ENCODE results near the gene NPAS3. TPM values are rescaled to one million over a fixed set of nuclear protein-coding genes. Genes with fewer than 3 reads are reported as not detected.

Gene NPAS3
- total RNA-seq, 1 donor from 2014 or later: 1.6 TPM

DNA sequence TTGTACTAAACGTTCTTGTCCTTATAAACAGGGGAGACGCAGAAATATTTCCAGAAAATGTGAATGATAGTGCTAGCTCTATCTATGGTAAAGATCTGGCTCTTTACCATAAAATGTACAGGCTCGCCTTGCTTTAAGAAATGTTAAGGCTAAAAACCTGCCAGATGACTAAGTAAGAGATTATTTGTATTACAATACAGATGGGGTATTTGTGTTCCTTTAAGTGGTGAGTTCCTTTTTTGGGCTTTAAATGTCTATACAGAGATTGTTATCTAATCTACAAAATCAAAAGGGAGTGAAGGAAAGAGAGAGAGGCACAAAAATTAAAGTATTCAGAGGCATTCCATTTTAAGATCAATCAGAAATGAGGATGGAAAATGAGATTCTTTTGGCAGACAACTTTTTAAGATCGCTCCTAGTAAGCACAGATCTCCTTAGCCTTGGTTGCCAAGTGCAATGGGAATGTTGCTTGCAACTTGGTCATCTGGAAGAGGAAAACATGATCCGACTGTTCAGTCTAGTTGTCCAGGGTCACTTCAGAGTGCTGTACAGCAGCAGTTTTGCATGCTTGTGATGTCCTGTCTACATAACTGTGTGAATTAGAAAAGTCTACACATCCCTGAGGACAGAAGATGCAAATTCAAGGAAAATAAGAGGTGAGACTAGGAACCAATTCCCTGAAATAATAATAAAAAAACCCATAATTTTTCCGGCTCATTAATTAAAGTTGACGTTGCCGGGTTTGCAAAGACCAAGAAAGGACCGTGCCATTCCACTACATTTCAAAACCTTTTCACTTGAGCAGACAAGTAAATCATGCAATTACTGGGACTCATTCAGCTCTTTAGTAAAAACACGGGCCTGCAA is 631.4 kb downstream of the NPAS3 start:
- no peak overlapping the region for H3K27ac Mint-ChIP-seq (ENCODE audit: unreplicated experiment)
- H3K27me3 Mint-ChIP-seq (ENCODE audit: unreplicated experiment): no peaks in the 10 kb centered on the region
- TF ChIP-seq, protein P1, sequence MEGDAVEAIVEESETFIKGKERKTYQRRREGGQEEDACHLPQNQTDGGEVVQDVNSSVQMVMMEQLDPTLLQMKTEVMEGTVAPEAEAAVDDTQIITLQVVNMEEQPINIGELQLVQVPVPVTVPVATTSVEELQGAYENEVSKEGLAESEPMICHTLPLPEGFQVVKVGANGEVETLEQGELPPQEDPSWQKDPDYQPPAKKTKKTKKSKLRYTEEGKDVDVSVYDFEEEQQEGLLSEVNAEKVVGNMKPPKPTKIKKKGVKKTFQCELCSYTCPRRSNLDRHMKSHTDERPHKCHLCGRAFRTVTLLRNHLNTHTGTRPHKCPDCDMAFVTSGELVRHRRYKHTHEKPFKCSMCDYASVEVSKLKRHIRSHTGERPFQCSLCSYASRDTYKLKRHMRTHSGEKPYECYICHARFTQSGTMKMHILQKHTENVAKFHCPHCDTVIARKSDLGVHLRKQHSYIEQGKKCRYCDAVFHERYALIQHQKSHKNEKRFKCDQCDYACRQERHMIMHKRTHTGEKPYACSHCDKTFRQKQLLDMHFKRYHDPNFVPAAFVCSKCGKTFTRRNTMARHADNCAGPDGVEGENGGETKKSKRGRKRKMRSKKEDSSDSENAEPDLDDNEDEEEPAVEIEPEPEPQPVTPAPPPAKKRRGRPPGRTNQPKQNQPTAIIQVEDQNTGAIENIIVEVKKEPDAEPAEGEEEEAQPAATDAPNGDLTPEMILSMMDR (IDR thresholded peaks at IDR 0.05; ENCODE audit: unreplicated experiment): no peak
- DNase-seq (ENCODE audit: low spot score): no peak
- no peaks in the 10 kb centered on the region for H3K36me3 Mint-ChIP-seq (ENCODE audit: low read depth, unreplicated experiment)
- H3K4me3 Mint-ChIP-seq (ENCODE audit: unreplicated experiment): no peak overlapping the region
- peaks cover 23% of the 10 kb centered on the region for H3K4me1 Mint-ChIP-seq (ENCODE audit: unreplicated experiment)
- H3K9me3 Mint-ChIP-seq (ENCODE audit: unreplicated experiment): no peaks in the 10 kb centered on the region

DNA sequence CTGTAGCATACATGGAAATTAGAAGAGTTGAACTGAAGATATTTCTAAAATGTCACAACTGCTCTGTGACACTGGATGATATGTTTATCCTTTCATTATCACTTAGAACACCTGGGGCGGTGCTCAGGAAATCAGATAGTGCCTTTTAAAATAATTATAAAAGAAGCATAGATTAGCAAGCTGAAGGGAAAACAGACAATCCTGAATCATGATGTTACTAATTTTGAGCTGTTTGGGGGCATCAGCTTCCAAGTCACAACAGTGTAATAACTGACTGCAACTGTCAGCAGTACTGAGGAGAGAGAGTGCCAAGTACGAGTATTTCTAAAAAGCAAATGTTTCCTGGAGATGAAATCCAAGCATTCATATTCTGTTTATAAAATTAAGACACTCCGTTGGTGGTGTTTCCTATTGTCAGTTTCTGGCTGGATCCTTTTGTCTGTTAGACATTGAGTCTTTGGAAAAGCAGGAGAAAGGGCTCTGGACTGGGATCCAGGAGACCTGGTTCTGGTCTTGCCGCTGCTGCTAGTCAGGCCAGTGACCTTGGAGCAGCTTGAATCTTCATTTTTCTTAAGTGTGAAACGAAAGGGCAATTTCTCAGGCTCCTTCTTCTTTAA is 632.1 kb downstream of the NPAS3 start:
- H3K27ac Mint-ChIP-seq (ENCODE audit: unreplicated experiment): no peak overlapping the region
- H3K36me3 Mint-ChIP-seq (ENCODE audit: low read depth, unreplicated experiment): no peaks in the 10 kb centered on the region
- H3K27me3 Mint-ChIP-seq (ENCODE audit: unreplicated experiment): no peaks in the 10 kb centered on the region
- DNase-seq (ENCODE audit: low spot score): no peak
- TF ChIP-seq, protein P1 (IDR thresholded peaks at IDR 0.05; ENCODE audit: unreplicated experiment): no peak
- H3K4me3 Mint-ChIP-seq (ENCODE audit: unreplicated experiment): no peak overlapping the region
- peaks cover 21% of the 10 kb centered on the region for H3K4me1 Mint-ChIP-seq (ENCODE audit: unreplicated experiment)
- no peaks in the 10 kb centered on the region for H3K9me3 Mint-ChIP-seq (ENCODE audit: unreplicated experiment)

DNA sequence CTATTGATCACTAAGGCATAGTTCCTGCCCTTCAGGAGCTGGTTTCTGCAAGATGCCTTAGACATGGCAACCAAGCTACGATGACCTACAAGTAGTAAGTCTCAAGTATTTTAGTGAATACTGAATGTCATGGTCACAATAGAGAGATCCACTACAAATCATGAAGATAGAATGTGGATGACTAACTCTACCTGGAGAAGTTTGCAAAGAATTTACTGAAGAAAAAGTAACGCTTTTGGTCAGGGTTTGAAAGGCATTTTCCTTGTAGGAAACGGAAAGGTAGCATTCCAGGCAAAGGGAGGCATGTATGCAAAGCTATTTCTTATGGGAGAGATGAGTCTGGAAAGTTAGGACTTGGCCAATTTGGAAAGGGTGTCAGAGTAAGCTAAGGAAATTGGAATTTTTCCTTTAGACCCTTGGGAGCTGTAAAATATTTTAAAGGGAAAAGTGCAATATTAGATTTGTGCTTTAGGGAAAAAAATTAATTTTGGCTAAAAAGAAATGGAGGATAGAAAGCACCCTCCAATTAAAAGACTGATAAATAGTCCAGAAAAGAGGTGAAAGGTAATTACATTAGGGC is 634.7 kb downstream of the NPAS3 start:
- TF ChIP-seq, protein P1 (IDR thresholded peaks at IDR 0.05; ENCODE audit: unreplicated experiment): no peak
- no peak for DNase-seq (ENCODE audit: low spot score)
- no peak overlapping the region for H3K4me3 Mint-ChIP-seq (ENCODE audit: unreplicated experiment)
- H3K9me3 Mint-ChIP-seq (ENCODE audit: unreplicated experiment): no peaks in the 10 kb centered on the region
- H3K36me3 Mint-ChIP-seq (ENCODE audit: low read depth, unreplicated experiment): no peaks in the 10 kb centered on the region
- no peaks in the 10 kb centered on the region for H3K27me3 Mint-ChIP-seq (ENCODE audit: unreplicated experiment)
- H3K4me1 Mint-ChIP-seq (ENCODE audit: unreplicated experiment): peaks cover 11% of the 10 kb centered on the region
- no peak overlapping the region for H3K27ac Mint-ChIP-seq (ENCODE audit: unreplicated experiment)

DNA sequence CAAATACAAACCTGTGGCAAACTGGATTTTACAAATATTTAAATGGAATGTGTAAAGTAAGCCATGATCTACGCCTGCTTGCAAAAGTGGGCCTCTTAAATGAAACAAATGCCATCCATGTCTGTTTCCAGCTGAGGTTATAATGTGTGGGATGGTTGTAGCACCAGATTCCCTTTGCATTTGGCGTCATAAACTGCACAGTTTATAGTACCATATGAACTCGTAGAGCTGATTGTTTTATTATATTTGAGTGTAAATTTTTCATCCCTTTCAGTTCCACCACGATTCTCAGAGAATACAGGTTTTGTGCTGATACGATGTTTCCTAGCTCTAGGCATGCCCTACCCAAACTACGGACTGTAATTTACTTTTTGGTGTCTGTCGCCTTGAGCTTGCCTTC is 637.3 kb downstream of the NPAS3 start:
- H3K9me3 Mint-ChIP-seq (ENCODE audit: unreplicated experiment): no peaks in the 10 kb centered on the region
- TF ChIP-seq, protein P1 (IDR thresholded peaks at IDR 0.05; ENCODE audit: unreplicated experiment): no peak
- no peak overlapping the region for H3K27ac Mint-ChIP-seq (ENCODE audit: unreplicated experiment)
- DNase-seq (ENCODE audit: low spot score): no peak
- H3K27me3 Mint-ChIP-seq (ENCODE audit: unreplicated experiment): no peaks in the 10 kb centered on the region
- H3K36me3 Mint-ChIP-seq (ENCODE audit: low read depth, unreplicated experiment): no peaks in the 10 kb centered on the region
- peaks cover 2% of the 10 kb centered on the region for H3K4me1 Mint-ChIP-seq (ENCODE audit: unreplicated experiment)
- no peak overlapping the region for H3K4me3 Mint-ChIP-seq (ENCODE audit: unreplicated experiment)
